ENCODE data around the gene SLC14A1. TPM values are rescaled to one million over a fixed set of nuclear protein-coding genes. Genes with fewer than 3 reads are reported as not detected.

The SLC14A1 gene
- total RNA-seq, 1 experiment from 2014 or later = not detected

DNA sequence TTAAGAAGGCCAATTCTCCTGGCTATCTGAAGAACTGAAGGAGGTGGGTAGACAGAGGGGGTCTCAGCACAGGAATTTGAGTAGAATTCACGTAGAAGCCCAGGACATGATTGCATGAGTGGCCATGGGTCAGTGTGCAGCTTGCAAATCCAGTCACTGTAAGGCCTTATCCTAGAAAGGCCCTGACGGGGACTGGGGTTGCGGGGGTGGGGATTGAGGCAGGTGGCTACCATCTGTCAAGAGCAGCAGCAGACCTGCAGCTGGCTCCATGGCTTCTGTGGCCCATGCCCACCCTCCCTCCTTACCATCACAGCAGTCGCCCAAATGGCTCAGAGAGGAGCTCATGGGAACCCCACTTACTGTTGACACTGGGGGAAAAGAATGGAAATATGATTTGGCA, 34.6 kb upstream of the SLC14A1 start:
- peaks cover 33% of the 10 kb centered on the region for H3K27me3 Mint-ChIP-seq (ENCODE audit: unreplicated experiment)
- BruUV-seq (replicated peaks) = no TSS peak
- DNase-seq = no peak
- intact Hi-C loops (cut with micrococcal nuclease; ENCODE audit: unreplicated experiment) = no loop called here
- TF ChIP-seq, protein P1, sequence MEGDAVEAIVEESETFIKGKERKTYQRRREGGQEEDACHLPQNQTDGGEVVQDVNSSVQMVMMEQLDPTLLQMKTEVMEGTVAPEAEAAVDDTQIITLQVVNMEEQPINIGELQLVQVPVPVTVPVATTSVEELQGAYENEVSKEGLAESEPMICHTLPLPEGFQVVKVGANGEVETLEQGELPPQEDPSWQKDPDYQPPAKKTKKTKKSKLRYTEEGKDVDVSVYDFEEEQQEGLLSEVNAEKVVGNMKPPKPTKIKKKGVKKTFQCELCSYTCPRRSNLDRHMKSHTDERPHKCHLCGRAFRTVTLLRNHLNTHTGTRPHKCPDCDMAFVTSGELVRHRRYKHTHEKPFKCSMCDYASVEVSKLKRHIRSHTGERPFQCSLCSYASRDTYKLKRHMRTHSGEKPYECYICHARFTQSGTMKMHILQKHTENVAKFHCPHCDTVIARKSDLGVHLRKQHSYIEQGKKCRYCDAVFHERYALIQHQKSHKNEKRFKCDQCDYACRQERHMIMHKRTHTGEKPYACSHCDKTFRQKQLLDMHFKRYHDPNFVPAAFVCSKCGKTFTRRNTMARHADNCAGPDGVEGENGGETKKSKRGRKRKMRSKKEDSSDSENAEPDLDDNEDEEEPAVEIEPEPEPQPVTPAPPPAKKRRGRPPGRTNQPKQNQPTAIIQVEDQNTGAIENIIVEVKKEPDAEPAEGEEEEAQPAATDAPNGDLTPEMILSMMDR (IDR thresholded peaks at IDR 0.05; ENCODE audit: unreplicated experiment) = no peak
- no peaks in the 10 kb centered on the region for H3K4me1 Mint-ChIP-seq (ENCODE audit: low read depth, unreplicated experiment)
- no peak overlapping the region for H3K27ac Mint-ChIP-seq (ENCODE audit: unreplicated experiment)
- CTCF ChIA-PET = interaction anchor here (1.8 to 2.3 kb wide), 2 partner anchors 150 to 191 kb away, joined by 8 to 9 read pairs; no protein-coding TSS in a partner anchor
- no peak overlapping the region for H3K4me3 Mint-ChIP-seq (ENCODE audit: low read depth, unreplicated experiment)
- peaks cover 2% of the 10 kb centered on the region for H3K9me3 Mint-ChIP-seq (ENCODE audit: low read depth, unreplicated experiment)
- no peaks in the 10 kb centered on the region for H3K36me3 Mint-ChIP-seq (ENCODE audit: insufficient read depth, unreplicated experiment)

DNA sequence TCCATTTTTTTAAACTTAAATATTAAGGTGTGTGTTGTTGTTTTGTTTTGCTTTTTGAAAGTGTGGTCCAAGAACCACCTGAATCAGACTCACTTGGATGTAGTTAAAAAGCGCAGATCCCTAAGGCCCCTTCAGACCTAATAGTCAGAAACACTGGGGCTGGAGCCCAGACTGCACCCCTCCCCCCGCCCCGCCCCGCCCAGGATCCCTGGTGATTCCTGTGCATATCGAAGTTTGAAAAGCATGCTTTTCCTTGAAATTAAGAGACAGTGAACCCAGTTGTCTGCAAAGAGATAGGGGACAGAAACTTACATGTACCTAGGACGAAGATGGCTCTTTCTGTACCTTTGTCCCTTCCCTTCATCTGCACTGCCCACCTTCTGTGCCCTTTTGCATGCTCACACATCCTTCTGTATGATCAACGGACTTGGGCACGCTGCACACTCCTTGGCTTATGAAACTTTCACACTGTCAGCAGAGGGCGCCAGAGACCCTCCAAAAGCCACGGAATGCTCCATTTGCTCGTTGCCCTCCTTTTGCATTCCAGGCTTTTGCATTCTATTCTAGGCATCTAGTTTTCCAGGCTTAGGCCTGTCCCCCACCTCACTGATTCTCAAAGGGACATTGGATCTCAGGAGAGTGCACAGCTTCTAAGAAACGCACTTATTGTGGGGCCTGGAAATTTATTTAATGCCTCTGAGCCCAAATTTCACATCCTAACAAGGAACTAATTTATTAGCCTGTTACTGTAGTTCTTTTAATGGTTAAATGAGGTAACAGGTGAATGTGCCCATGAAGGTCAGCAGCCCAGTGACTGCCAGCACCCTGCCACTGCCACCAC, 32.8 kb upstream of the SLC14A1 start:
- DNase-seq = peak; percentile 83
- BruUV-seq (replicated peaks) = no TSS peak
- TF ChIP-seq, protein P1 (IDR thresholded peaks at IDR 0.05; ENCODE audit: unreplicated experiment) = peak; percentile 90
- intact Hi-C loops (cut with micrococcal nuclease; ENCODE audit: unreplicated experiment) = loop anchor here (1.0 kb wide), 4 partner anchors 148 to 283 kb away; no protein-coding TSS in a partner anchor
- no peak overlapping the region for H3K27ac Mint-ChIP-seq (ENCODE audit: unreplicated experiment)
- H3K4me1 Mint-ChIP-seq (ENCODE audit: low read depth, unreplicated experiment) = no peaks in the 10 kb centered on the region
- H3K36me3 Mint-ChIP-seq (ENCODE audit: insufficient read depth, unreplicated experiment) = no peaks in the 10 kb centered on the region
- CTCF ChIA-PET = interaction anchor here (2.3 kb wide), 1 partner anchor 189 kb away, joined by 8 read pairs; no protein-coding TSS in a partner anchor
- no peak overlapping the region for H3K4me3 Mint-ChIP-seq (ENCODE audit: low read depth, unreplicated experiment)
- peaks cover 2% of the 10 kb centered on the region for H3K9me3 Mint-ChIP-seq (ENCODE audit: low read depth, unreplicated experiment)
- peaks cover 15% of the 10 kb centered on the region for H3K27me3 Mint-ChIP-seq (ENCODE audit: unreplicated experiment)

- TF ChIP-seq, protein P1 (IDR thresholded peaks at IDR 0.05; ENCODE audit: unreplicated experiment) = no peak
- CTCF ChIA-PET = no interaction called here
- Mint-ChIP-seq H3K4me1 (ENCODE audit: low read depth, unreplicated experiment) (no peaks in the 10 kb centered on the region), H3K27ac (ENCODE audit: unreplicated experiment) (no peak overlapping the region), H3K4me3 (ENCODE audit: low read depth, unreplicated experiment) (no peak overlapping the region), H3K27me3 (ENCODE audit: unreplicated experiment) (peaks cover 9% of the 10 kb centered on the region), H3K9me3 (ENCODE audit: low read depth, unreplicated experiment) (peaks cover 2% of the 10 kb centered on the region), H3K36me3 (ENCODE audit: insufficient read depth, unreplicated experiment) (no peaks in the 10 kb centered on the region)
- no peak for DNase-seq
- intact Hi-C loops (cut with micrococcal nuclease; ENCODE audit: unreplicated experiment) = loop anchor here (1.0 kb wide), 4 partner anchors 148 to 283 kb away; no protein-coding TSS in a partner anchor
- no TSS peak for BruUV-seq (replicated peaks)
Observed at GRCh38 chr18:45691816-45692179, 32.2 kb upstream of the SLC14A1 start.

DNA sequence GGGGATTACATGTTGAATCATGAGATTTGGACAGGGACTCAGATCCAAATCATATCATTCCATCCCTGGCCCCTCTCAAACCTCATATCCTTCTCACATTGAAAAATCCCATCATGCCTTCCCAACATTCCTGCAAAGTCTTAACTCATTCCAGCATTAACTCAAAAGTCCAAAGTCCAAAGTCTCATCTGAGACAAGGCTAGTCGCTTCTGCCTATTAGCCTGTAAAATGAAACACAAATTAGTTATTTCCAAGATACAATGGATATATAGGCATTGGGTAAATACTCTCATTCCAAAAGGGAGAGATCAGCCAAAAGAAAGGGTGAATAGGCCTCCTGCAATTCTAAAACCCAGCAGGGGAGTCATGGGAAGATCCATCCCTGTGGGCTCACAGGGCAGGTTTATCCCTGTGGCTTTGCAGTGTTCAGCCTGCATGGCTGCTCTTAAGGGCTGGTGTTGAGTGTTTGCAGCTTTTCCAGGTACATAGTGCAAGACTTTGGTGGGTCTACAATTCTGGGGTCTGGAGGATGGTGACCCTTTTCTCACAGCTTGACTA, 21.2 kb upstream of the SLC14A1 start:
- Mint-ChIP-seq H3K27me3 (ENCODE audit: unreplicated experiment) (no peaks in the 10 kb centered on the region), H3K4me3 (ENCODE audit: low read depth, unreplicated experiment) (no peak overlapping the region), H3K9me3 (ENCODE audit: low read depth, unreplicated experiment) (peaks cover 10% of the 10 kb centered on the region), H3K36me3 (ENCODE audit: insufficient read depth, unreplicated experiment) (no peaks in the 10 kb centered on the region), H3K27ac (ENCODE audit: unreplicated experiment) (no peak overlapping the region), H3K4me1 (ENCODE audit: low read depth, unreplicated experiment) (no peaks in the 10 kb centered on the region)
- BruUV-seq (replicated peaks) = no TSS peak
- TF ChIP-seq, protein P1 (IDR thresholded peaks at IDR 0.05; ENCODE audit: unreplicated experiment) = no peak
- CTCF ChIA-PET = no interaction called here
- no peak for DNase-seq
- intact Hi-C loops (cut with micrococcal nuclease; ENCODE audit: unreplicated experiment) = no loop called here
